Fibroblast of gingiva (primary cell): ENCODE data around the gene SMIM41.

Source experiments
- DNase-seq: peaks from one replicate; pipeline ENCODE4 v3.0.0-alpha.2; 2011; ENCODE audit warnings: low read depth

Gene SMIM41

DNA sequence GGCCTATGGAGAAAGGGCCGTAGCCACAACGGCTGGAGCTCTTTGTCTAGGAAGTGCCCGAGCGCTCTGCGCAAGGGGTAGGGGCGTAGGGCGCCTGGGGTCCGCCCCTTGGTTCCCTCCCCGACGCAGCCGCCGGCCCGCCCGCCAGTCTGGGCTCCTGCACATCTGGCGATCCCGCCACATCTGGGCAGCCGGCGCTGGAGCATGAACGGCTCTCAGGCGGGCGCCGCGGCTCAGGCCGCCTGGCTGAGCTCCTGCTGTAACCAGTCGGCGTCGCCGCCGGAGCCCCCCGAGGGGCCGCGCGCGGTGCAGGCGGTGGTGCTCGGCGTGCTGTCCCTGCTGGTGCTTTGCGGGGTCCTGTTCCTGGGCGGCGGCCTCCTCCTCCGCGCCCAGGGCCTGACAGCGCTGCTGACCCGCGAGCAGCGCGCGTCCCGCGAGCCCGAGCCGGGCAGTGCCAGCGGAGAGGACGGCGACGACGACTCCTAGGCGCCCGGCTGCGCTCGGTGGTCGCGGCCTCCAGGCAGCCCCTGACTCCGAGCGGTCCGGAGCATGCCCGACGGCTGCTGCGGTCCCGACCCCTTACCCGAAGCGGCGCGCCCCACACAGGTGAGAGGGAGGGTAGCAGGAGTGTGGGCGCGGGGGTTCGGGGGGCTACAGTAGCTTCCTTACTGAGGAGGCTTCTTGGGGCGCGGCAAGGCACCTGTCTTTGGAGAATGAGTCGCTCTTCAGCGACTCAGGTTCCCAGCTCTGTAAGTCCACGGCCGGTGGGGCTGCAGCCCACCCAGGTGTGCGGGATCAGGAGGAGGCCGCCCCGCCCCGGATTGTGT, at the start of gene SMIM41:
TSS of gene SMIM41 (plus strand) at position 129 of the 827 bp plus-strand sequence. CDS start at position 205, 76 bp downstream.
- no peak for DNase-seq

DNA sequence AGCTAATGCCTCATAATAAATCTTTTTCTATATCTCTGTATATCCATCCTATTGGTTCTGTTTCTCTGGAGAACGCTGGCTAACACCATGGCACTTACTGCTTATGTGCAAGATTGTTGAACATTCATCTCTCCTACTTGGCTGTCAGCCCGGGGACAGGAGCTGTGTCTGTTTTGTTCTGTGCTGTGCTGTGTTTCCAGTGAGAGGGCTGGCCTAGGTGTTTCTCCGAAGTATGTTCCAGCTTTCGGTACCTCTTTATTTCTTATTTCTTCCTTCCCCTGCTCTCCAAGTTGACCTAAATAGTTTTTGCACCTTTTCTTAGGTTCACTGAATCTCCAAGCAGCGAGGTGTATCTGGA, 47.1 kb upstream of the SMIM41 start:
- peak; percentile 81 for DNase-seq

DNA sequence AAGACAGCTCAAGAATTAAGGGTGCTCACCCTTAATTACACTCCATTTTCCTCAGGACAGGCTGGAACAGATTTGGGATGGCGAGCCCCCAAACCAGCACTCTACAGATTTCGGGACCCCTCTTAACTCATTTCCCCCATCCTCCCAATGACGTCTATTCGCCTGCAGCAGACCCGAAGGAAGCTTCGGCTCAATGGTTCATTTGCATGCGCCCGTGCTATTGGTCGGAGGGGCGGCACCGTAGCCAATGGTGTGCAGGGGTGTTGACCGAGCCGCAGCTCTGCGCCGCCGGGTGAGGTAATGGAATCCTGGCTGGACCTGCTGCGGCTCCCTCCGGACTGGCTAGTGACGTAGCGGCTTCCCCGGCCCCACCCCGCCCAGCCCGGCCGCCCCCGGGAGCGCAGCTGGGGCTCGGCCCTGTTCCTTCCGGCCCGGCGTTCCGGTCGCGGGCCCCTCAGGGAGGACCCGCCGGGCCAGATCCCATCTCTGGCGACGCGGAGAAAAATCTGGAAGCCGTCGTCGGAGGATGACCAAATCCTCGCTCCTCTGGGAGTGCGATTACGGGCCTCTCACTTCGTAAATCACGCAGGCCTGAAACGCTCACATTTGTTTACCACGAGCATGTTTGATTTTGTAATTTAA, 46.6 kb upstream of the SMIM41 start:
- DNase-seq: peak; percentile 98

DNA sequence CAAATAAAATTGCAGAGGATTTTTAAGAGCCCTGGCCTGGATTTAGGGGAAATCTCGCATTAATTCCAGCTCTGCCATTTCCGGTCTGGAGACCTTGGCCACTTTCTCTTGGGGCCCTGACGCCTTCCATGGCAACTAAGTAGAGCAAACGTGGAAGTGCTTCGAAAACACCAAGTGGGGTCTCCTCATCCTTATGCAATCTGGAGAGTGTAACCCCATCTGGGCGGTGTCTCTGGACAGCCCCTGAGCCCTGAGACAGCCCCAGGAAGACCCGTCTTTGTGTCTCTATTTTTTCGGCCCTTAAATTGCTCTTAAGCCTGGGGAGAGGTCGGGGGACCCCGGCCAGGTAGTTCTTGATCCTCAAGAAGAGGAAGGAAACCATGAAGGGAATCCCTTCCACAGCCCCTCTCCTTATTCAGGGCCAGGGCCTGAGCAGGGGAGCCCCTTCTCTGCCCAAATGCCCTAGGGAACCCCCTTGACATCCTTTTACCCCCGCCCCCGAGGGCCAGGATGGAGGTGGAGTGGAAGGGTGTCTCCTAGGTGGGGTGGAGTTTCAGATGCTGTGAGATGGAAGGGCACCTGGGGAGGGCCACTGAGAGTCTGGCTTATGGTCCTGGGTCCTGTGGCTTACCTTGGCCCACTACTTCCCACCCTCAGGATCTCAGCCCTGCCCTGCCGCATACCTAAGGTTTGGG, 45.9 kb upstream of the SMIM41 start:
- no peak for DNase-seq

DNA sequence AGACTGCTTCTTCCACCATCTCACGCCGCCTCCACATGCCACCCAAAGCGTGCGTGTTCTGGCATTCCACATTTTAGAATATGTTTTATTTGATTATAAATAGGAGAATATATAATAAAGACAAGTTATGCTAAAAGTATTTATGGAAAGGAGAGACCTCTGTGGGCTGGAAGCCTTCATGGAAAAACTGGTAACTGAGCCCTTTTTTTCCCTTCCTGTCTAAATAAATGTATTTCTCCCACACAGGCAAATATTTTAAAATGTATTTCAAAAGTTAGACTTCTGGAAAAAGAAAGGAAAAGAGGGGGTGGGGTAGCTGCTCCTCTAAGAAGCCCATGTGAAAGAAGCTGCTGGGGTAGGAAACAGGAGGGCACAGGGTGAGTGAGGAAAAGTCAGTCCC, 44.3 kb upstream of the SMIM41 start:
- no peak for DNase-seq

DNA sequence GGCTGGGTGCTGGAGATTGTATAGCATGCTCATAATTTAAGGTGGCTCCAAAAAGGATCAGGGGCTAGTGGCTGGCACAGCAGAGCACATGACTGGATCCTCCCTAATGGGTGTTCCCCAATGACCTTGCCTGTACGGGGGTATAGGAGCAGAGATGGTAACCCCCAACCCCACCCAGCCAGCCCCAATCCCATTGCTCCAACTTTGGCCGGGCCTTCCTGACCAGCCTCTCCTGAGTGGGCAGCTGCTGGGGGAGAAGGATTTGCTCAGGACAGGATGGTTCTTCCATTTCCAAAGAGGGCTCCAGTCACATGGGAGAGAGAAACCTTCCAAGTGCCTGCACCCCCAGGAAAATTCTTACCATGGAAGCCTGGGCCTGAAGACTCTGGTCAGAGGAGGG, 43.6 kb upstream of the SMIM41 start:
- no peak for DNase-seq

DNA sequence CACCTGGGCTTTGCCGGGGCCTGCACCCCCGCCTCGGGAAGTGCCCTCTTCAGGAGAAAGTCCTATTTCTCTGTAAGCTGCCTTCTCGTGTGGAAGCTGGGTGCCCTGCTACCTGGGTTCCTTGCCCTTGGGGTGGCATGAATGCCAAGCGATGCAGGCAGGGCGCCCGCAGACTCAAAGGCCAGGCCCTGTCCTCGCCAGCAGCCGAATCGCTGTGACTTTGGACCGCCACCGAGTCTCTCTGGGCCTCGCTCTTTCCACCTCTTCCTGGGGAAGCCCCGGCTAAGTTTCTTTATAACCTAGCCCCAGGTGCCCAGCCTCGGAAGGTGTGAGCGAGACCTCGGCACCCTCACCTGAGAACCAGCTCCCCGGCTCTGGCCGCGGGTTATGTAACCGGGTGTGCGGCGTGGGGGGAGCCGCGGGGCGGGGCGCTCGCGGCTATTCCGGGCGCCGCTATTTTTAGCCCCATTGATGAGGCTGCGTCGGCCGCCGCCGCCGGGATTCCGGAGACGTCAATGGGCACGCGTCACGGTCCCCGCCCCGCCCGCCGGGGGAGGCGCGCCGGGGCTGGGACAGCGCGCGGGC, 42.8 kb upstream of the SMIM41 start:
- peak; percentile 81 for DNase-seq

DNA sequence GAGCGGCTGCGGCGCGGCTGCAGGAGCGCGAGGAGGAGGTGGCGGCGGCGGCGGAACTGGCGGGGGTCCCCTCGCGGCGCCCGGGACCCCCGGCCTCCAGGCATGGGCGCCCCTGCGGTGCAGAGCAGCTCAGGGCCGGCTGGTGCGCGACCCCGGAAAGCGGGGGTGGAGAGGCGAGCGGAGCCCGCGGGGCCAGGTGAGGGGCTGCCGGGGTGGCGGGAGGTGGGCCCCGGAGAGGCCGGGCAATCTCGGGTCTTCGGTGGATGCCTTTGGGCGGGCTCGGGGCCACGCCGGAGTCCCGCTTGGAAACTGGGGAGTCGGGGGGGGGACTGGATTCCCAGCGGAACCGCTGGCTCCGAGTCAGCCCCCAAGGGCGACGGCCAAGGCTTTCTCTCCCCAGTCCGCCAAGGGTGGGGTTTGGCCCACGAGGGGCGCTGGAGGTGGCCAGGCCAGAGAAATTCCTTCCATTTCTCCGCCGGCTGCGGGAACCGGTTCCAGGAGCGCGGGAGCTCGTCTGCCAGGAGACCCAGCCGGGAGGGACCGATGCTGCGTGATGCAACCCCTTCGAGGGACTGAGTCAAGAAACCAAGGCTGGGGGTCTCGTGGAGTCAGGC, 42.1 kb upstream of the SMIM41 start:
- peak; percentile 62 for DNase-seq

DNA sequence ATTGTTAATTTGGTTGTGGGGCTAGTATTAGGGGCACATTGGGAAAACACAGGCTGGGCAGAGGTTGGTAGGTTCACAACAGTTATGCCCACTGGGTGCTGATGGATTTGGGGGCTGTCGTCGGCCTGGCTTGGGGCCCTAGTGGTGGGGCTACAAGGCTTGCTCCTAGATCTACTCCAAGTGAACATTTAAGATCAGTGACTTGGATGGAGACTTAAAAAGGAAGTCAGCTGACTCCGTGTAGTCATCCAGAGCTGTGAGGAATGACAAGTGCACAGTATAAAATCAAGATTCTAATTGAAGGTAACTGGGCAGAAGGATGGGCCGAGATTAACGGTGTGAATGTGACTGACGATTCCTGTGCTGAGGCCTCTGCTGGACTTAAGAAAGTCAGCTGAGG, 41.1 kb upstream of the SMIM41 start:
- DNase-seq: no peak

DNA sequence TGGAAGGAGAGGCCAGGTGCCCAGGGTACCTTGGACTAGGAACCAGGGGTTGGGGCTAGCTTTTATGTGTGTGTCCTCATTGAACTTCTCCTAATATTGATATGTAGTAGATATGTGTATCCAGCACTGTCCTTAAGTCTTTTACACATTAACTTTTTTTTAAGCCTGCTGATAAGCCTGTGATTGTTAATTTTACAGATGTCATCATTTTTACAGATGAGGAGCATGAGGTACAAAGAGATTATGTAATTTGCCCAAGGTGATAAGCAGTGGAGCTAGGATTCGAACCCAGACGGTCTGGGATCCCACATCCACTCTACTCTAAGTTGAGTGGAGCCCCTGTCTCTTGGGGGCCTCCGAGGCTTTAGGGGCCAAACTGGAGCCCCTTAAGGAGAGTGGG, 38.5 kb upstream of the SMIM41 start:
- no peak for DNase-seq

DNA sequence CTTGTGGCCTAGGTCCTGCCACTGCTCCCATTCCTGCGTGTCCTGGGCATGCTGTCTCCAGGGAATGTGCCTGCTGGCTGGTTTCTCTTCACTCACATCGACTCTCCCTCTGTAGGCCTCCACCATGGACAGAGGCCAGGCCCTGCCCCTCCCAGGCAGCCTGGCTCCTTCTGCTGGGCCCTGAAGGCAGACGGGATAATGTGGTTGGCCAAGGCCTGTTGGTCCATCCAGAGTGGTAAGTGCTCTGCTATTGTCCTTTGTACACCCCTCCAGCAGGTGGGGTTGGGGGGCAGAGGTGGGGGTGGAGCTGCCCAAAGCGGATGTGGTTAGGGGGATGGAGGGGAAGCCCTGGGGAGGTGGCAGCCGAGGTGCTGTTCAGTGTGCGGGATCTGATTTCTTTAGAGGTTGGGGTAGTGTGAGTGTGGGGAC, 37.8 kb upstream of the SMIM41 start:
- DNase-seq: peak; percentile 61

DNA sequence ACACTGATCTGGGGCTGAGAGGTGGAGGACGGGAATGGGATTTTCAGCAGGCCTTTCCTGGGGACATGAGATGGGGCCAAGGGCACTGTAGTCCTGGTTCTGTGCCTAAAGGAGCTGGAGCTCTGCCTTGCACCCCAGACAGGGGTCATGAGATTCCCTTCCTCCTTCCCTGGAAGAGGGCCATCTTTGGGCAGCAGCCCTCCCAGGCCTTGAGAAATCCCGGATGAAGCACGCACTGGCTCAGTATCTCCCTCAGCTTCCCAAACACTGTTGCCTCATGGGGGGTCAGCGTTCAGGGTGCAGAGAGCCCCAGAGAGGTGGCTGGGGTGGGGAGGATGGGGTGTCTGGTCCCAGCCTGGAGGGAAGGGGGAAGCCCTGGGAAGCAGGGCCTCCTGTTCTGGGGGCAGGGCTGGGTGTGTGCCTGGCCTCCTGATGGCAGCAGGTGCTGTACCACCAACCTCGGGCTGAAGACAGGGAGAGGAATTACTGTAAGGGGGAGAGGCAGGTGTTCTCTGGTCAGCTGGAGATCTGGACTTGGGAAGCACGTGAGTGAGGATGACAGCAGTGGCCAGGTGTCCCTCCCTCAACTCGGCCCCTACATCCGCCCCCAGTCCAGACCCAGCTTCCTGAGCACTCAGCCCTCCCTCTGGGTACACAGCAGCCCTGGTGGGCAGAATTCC, 36.7 kb upstream of the SMIM41 start:
- DNase-seq: no peak

DNA sequence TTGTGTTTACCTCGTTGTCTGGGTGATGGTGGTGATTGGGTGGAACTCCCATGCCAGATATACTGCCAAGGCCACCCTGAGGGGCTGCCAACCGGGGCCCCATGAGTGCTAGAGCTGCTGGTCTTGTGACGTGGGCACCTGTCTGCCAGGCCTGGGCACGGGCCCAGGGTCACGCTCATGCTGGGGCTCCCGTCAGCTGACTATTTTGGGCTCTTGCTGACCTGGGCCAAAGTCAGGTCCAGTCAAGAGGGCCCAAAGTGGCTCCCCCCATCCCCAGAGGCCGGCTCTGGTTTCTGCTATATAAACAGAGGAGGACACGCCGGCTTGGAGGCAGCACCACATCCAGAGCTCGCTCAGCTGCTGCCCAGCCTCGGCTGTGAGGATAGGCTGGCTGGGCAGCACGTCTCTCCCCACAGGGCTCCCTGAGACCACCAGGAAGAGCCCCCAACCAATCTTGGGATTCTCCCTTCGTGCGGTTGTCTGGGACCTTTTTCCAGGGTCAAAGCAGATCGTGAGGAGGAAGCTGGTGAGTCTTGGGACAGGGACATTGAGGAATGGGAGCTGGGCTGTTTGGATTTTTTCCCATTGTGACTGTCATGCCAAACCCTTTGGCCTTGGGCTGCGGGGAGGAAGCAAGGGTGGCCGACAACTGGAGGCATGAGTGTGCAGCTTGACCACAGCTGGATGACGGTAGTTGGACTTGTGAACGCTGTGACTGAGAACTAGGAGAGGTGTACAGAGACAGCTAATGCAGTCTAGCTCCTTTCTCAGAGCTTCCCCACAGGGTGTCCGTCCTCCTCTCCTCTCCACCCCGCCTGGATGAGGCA, 35.9 kb upstream of the SMIM41 start:
- peak; percentile 70 for DNase-seq

DNA sequence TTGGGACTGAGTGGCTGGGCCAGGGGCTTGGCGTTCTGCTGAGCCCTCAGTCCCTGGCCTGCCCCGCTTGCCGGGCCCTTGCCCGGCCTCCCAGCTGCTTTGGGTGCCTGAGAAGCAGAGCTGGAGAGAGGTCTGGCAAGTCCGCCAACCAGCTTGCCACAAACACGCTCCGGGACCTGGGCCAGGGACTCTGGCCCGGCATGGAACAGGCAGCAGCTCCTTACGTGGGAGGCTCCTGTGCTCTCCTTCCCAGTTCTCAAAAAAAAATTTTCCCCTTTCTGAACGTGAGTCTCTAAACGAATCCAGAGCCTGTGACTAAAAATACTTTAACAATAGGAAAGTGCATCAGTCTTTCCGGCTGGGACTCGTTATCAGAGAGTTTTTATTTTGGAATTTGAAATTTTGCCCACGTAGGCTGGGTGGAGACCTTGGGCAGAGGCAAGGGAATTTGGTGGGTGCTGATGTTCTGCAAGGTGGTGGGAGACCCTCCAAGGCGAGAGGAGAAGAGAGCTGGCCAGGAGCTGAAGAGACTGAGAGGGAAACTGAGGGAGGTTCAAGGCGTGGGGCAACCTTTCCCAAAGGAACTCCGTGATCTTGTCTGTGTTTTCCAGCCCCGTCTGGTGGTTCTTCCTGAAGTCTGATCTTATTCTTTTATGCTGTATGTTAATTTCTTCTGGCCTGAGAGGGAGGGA, 35.1 kb upstream of the SMIM41 start:
- peak; percentile 96 for DNase-seq

DNA sequence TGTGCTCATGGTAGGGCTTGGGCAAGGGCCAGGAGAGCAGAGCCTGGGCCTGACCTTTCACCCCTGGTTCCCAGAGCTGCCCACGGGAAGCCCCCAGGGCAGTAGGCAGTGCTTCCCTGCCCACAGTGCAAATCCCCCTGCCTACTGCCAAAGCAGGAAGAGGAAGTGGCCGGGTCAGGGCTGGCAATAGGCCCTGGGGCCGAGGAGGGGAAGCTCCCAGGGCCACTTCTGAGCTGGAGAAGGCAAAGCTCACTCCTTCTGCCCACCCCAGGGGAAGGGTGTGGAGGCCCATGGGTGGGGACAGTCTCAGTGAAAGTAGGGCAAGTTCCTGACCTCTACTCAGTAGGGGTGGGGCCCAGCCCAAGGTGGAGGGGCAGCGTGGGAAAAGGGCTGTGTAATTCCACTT, 33.7 kb upstream of the SMIM41 start:
- DNase-seq: no peak

DNA sequence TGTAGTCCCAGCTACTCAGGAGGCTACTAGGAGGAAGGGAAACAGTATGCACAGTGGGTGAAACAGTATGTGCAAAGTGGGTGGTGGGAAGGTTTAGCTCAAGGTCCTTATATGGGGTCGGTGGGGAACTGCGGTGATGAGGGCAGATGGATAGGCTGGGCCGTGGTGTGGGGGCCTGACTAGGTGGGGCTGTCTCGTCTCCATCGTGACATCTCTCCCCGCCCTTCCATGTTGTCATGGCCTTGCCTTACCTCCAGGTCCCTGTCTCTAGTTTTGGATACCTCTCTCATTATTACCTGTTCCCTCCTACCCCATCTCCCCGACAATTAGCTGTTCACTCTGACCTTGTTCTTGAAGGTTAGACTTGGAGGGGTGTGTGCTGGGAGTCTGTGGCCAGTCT, 32.6 kb upstream of the SMIM41 start:
- DNase-seq: no peak

DNA sequence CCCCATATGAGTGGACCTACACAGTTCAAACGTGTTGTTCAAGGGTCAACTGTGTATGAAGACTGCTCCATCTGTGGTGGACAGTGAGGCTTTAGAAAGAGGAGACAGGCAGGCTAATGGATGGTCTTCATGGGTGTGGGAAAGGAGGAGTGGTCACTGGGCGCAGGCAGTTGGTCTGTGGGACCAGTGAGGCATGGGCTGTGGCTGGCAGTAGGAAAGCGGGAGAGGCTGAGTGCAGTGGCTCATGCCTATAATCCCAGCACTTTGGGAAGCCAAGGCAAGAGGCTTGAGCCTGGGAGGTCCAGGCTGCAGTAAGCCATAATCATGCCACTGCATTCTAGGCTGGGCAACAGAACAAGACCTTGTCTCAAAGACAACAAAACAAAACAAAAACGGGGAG, 30.2 kb upstream of the SMIM41 start:
- no peak for DNase-seq

DNA sequence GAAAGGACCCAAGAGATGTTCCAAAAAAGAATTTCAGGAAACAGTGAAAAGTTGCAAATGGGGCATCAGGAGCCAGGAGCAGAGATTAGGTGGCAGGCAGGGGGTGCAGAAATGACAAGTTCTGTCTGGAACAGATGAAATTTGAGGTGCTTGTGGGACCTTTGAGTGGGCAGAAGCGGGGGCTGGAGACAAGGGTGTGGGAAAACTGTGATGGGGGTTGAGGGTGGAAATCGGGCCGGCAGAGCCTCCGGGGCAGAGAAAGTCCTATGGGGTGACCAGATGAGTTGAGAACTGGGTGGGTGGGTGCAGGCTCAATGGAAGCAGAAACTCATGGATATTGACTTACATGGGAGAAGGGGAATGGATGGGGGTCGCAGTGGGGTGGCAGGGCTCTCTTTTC, 29.8 kb upstream of the SMIM41 start:
- DNase-seq: no peak

DNA sequence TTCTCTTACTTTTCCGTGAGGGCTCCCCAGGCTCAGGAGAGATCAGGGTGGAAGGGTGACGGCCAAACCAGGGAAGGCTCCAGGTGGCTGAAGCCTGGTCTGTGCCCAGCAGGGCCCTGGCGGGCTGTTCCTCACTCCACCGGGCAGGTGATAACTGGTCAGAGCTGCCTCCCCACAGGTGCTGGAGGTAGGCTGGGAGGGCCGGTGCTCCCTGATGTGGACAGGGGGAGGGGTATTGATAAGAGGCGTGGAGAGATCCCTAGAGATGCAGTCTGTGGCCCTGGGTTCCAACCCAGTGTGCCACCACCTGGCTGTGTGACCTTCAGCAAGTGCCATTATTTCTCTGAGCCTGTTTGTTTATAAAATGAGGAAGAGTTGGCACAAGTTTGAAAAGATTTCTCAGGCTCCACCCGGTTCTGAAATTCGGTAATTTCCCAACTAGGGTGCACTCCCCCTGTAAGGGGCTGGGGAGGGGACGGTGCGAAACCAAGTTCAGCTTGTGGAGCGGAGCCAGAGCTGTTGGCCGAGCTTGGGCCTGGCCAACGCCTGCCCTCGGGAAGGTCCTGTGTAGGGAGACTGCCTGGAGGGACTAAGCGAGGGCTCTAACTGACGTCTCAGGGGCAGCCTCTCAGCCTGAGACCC, 29.3 kb upstream of the SMIM41 start:
- peak; percentile 68 for DNase-seq
